ENCODE data around the gene HSPBP1. TPM values are rescaled to one million over a fixed set of nuclear protein-coding genes. Genes with fewer than 3 reads are reported as not detected.

HSPBP1 gene
- total RNA-seq, 1 donor from 2014 or later = 28.6 TPM

- no peak for ATAC-seq
- intact Hi-C loops (cut with micrococcal nuclease) = no loop called here
- peak; percentile 20 for DNase-seq
Measured at GRCh38 chr19:55245236-55245904, 34.5 kb downstream of the HSPBP1 start.

GRCh38 chr19:55244004-55244680, 35.8 kb downstream of the HSPBP1 start:
- DNase-seq = peak; percentile 15
- ATAC-seq = no peak
- intact Hi-C loops (cut with micrococcal nuclease) = no loop called here

GRCh38 chr19:55242517-55242916, 37.4 kb downstream of the HSPBP1 start:
- intact Hi-C loops (cut with micrococcal nuclease) = no loop called here
- ATAC-seq (no peak), DNase-seq (peak; percentile 7)

GRCh38 chr19:55241935-55242464, 37.9 kb downstream of the HSPBP1 start:
- ATAC-seq (no peak), DNase-seq (peak; percentile 21)
- intact Hi-C loops (cut with micrococcal nuclease) = no loop called here

- DNase-seq = no peak
- intact Hi-C loops (cut with micrococcal nuclease) = no loop called here
- no peak for ATAC-seq
Measured at GRCh38 chr19:55241143-55241934, 38.6 kb downstream of the HSPBP1 start.

- intact Hi-C loops (cut with micrococcal nuclease) = no loop called here
- DNase-seq (no peak), ATAC-seq (no peak)
Measured at GRCh38 chr19:55240713-55241020, 39.2 kb downstream of the HSPBP1 start.

- DNase-seq = no peak
- ATAC-seq = no peak
Measured at GRCh38 chr19:55239004-55239403, 40.9 kb downstream of the HSPBP1 start.

GRCh38 chr19:55238030-55238429, 41.9 kb downstream of the HSPBP1 start:
- no peak for ATAC-seq
- intact Hi-C loops (cut with micrococcal nuclease) = no loop called here
- no peak for DNase-seq

More at GRCh38 chr19:55239004-55239403, 40.9 kb downstream of the HSPBP1 start:
- intact Hi-C loops (cut with micrococcal nuclease) = no loop called here

GRCh38 chr19:55232986-55233385, 46.9 kb downstream of the HSPBP1 start:
- DNase-seq (no peak), ATAC-seq (no peak)
- intact Hi-C loops (cut with micrococcal nuclease) = no loop called here

GRCh38 chr19:55232286-55232602, 47.7 kb downstream of the HSPBP1 start:
- ATAC-seq (no peak), DNase-seq (no peak)
- intact Hi-C loops (cut with micrococcal nuclease) = no loop called here

- no peak for ATAC-seq
- intact Hi-C loops (cut with micrococcal nuclease) = no loop called here
- DNase-seq = no peak
Measured at GRCh38 chr19:55231391-55232285, 48.3 kb downstream of the HSPBP1 start.

GRCh38 chr19:55230780-55231179, 49.1 kb downstream of the HSPBP1 start:
- no peak for ATAC-seq
- intact Hi-C loops (cut with micrococcal nuclease) = no loop called here
- DNase-seq = no peak

GRCh38 chr19:55230329-55230728, 49.6 kb downstream of the HSPBP1 start:
- intact Hi-C loops (cut with micrococcal nuclease) = no loop called here
- no peak for DNase-seq
- ATAC-seq = no peak

- intact Hi-C loops (cut with micrococcal nuclease) = no loop called here
- ATAC-seq (no peak), DNase-seq (no peak)
Measured at GRCh38 chr19:55229789-55230182, 50.1 kb downstream of the HSPBP1 start.

- DNase-seq (no peak), ATAC-seq (no peak)
- intact Hi-C loops (cut with micrococcal nuclease) = no loop called here
Measured at GRCh38 chr19:55229145-55229788, 50.6 kb downstream of the HSPBP1 start.

- intact Hi-C loops (cut with micrococcal nuclease) = no loop called here
- no peak for DNase-seq
- peak; percentile 2 for ATAC-seq
Measured at GRCh38 chr19:55228403-55229031, 51.4 kb downstream of the HSPBP1 start, which contains the start of gene TMEM86B. TSS of gene TMEM86B (minus strand) at chr19:55228763. CDS start at chr19:55228741, 22 bp downstream.

GRCh38 chr19:55228015-55228391, 51.9 kb downstream of the HSPBP1 start:
- ATAC-seq (peak; percentile 87), DNase-seq (peak; percentile 79)
- intact Hi-C loops (cut with micrococcal nuclease) = no loop called here

- DNase-seq (no peak), ATAC-seq (peak; percentile 45)
- intact Hi-C loops (cut with micrococcal nuclease) = no loop called here
Measured at GRCh38 chr19:55227241-55228014, 52.5 kb downstream of the HSPBP1 start.
